Measurements from ENCODE around the gene SCAP. TPM values are rescaled to one million over a fixed set of nuclear protein-coding genes. Genes with fewer than 3 reads are reported as not detected.

Gene SCAP
- total and polyA plus RNA-seq, 2 donors (not counting 1 experiment from before 2014, with no cell fraction given), result 13.6 to 67.7 TPM

- Histone ChIP-seq H3K27me3 (ENCODE audit: control insufficient read depth, insufficient read depth, low read length) (no peaks in the 10 kb centered on the region), H3K4me3 (replicated peaks in 1 of 4; ENCODE audit: control extremely low read depth in 1 of 4, insufficient read depth in 1 of 4, low read depth in 3 of 4, low read length in 4 of 4) (no peak overlapping the region), H3K4me1 (ENCODE audit: control insufficient read depth, extremely low read depth, insufficient read depth, low read length) (peaks cover 3% of the 10 kb centered on the region), H3K27ac (ENCODE audit: insufficient read depth, low read length) (no peak overlapping the region), H3K4me2 (ENCODE audit: extremely low read depth, insufficient read depth, low read length) (no peak overlapping the region), H2AFZ (ENCODE audit: low read length) (peak overlapping the region; percentile 58), H3K9ac (ENCODE audit: insufficient read depth, low read length) (no peak overlapping the region), H3K79me2 (ENCODE audit: control insufficient read depth, insufficient read depth, low read length) (no peaks in the 10 kb centered on the region), H3K36me3 (ENCODE audit: control insufficient read depth, insufficient read depth, low read length) (no peaks in the 10 kb centered on the region), H4K20me1 (ENCODE audit: control insufficient read depth, extremely low read depth, insufficient read depth, low read length) (no peaks in the 10 kb centered on the region), H3K9me3 (ENCODE audit: control insufficient read depth, insufficient read depth, low read depth, low read length) (no peaks in the 10 kb centered on the region)
- DNase-seq (ENCODE audit: low read depth in 2 of 2), result peak; percentile 86 to 92
- TF ChIP-seq, protein P1, sequence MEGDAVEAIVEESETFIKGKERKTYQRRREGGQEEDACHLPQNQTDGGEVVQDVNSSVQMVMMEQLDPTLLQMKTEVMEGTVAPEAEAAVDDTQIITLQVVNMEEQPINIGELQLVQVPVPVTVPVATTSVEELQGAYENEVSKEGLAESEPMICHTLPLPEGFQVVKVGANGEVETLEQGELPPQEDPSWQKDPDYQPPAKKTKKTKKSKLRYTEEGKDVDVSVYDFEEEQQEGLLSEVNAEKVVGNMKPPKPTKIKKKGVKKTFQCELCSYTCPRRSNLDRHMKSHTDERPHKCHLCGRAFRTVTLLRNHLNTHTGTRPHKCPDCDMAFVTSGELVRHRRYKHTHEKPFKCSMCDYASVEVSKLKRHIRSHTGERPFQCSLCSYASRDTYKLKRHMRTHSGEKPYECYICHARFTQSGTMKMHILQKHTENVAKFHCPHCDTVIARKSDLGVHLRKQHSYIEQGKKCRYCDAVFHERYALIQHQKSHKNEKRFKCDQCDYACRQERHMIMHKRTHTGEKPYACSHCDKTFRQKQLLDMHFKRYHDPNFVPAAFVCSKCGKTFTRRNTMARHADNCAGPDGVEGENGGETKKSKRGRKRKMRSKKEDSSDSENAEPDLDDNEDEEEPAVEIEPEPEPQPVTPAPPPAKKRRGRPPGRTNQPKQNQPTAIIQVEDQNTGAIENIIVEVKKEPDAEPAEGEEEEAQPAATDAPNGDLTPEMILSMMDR (conservative IDR thresholded peaks at IDR 0.05 in 1 of 2, IDR thresholded peaks at IDR 0.05 in 1 of 2; ENCODE audit: low read depth in 1 of 2, low read length in 2 of 2), result peak; percentile 91 to 94
- TF ChIP-seq EZH2 (IDR thresholded peaks at IDR 0.05; ENCODE audit: low read length, missing control alignments), result no peak
These were observed 46.6 kb upstream of the SCAP start for GRCh38 chr3:47522082-47522987.

- Histone ChIP-seq H3K4me3 (replicated peaks in 1 of 4; ENCODE audit: control extremely low read depth in 1 of 4, insufficient read depth in 1 of 4, low read depth in 3 of 4, low read length in 4 of 4) (no peak overlapping the region), H3K4me2 (ENCODE audit: extremely low read depth, insufficient read depth, low read length) (no peak overlapping the region), H3K27ac (ENCODE audit: insufficient read depth, low read length) (no peak overlapping the region)
These were observed 45.0 kb upstream of the SCAP start for GRCh38 chr3:47520756-47521155.

GRCh38 chr3:47517937-47518336 is 42.2 kb upstream of the SCAP start:
- Histone ChIP-seq H3K4me3 (replicated peaks in 1 of 4; ENCODE audit: control extremely low read depth in 1 of 4, insufficient read depth in 1 of 4, low read depth in 3 of 4, low read length in 4 of 4) (no peak overlapping the region), H2AFZ (ENCODE audit: low read length) (no peak overlapping the region), H4K20me1 (ENCODE audit: control insufficient read depth, extremely low read depth, insufficient read depth, low read length) (no peaks in the 10 kb centered on the region), H3K27me3 (ENCODE audit: control insufficient read depth, insufficient read depth, low read length) (no peaks in the 10 kb centered on the region), H3K4me2 (ENCODE audit: extremely low read depth, insufficient read depth, low read length) (no peak overlapping the region), H3K9ac (ENCODE audit: insufficient read depth, low read length) (no peak overlapping the region), H3K9me3 (ENCODE audit: control insufficient read depth, insufficient read depth, low read depth, low read length) (no peaks in the 10 kb centered on the region), H3K4me1 (ENCODE audit: control insufficient read depth, extremely low read depth, insufficient read depth, low read length) (peaks cover 3% of the 10 kb centered on the region), H3K36me3 (ENCODE audit: control insufficient read depth, insufficient read depth, low read length) (no peaks in the 10 kb centered on the region), H3K27ac (ENCODE audit: insufficient read depth, low read length) (no peak overlapping the region), H3K79me2 (ENCODE audit: control insufficient read depth, insufficient read depth, low read length) (no peaks in the 10 kb centered on the region)
- no peak for DNase-seq (ENCODE audit: low read depth in 2 of 2)
- TF ChIP-seq EZH2 (IDR thresholded peaks at IDR 0.05; ENCODE audit: low read length, missing control alignments), result no peak

More at GRCh38 chr3:47520756-47521155, 45.0 kb upstream of the SCAP start:
- DNase-seq (ENCODE audit: low read depth in 2 of 2), result no peak
- H3K9ac ChIP-seq (ENCODE audit: insufficient read depth, low read length), result no peak overlapping the region
- peaks cover 3% of the 10 kb centered on the region for H3K4me1 ChIP-seq (ENCODE audit: control insufficient read depth, extremely low read depth, insufficient read depth, low read length)
- no peaks in the 10 kb centered on the region for H3K36me3 ChIP-seq (ENCODE audit: control insufficient read depth, insufficient read depth, low read length)
- no peaks in the 10 kb centered on the region for H3K9me3 ChIP-seq (ENCODE audit: control insufficient read depth, insufficient read depth, low read depth, low read length)
- no peaks in the 10 kb centered on the region for H4K20me1 ChIP-seq (ENCODE audit: control insufficient read depth, extremely low read depth, insufficient read depth, low read length)
- H3K79me2 ChIP-seq (ENCODE audit: control insufficient read depth, insufficient read depth, low read length), result no peaks in the 10 kb centered on the region
- TF ChIP-seq, protein P1 (conservative IDR thresholded peaks at IDR 0.05 in 1 of 2, IDR thresholded peaks at IDR 0.05 in 1 of 2; ENCODE audit: low read depth in 1 of 2, low read length in 2 of 2), result no peak
- no peak for TF ChIP-seq EZH2 (IDR thresholded peaks at IDR 0.05; ENCODE audit: low read length, missing control alignments)
- no peak overlapping the region for H2AFZ ChIP-seq (ENCODE audit: low read length)
- H3K27me3 ChIP-seq (ENCODE audit: control insufficient read depth, insufficient read depth, low read length), result no peaks in the 10 kb centered on the region
